Suprapubic skin (tissue), 4 donors: ENCODE data around the gene ZNF678. TPM values are rescaled to one million over a fixed set of nuclear protein-coding genes. Genes with fewer than 3 reads are reported as not detected.

Experiments used
- DNase-seq, 2 donors: peaks; one replicate each; pipeline ENCODE4 v3.0.0-alpha.2; 2019; ENCODE audit warnings: low spot score in 2 of 2
- H3K27ac ChIP-seq: fragments of 200-600 bp; sonication (generic); one replicate; pipeline ENCODE4 v1.5.1; 2019
- H3K27me3 ChIP-seq: fragments of 200-600 bp; sonication (generic); one replicate; pipeline ENCODE4 v1.5.1; 2019
- H3K36me3 ChIP-seq: fragments of 200-600 bp; sonication (generic); one replicate; pipeline ENCODE4 v1.5.1; 2019
- H3K4me1 ChIP-seq: fragments of 200-600 bp; sonication (generic); one replicate; pipeline ENCODE4 v1.5.1; 2019
- H3K4me3 ChIP-seq: fragments of 200-600 bp; sonication (generic); one replicate; pipeline ENCODE4 v1.5.1; 2019; ENCODE audit warnings: mild to moderate bottlenecking
- H3K9me3 ChIP-seq: fragments of 200-600 bp; sonication (generic); one replicate; pipeline ENCODE4 v1.5.1; 2019
- CTCF ChIP-seq, 2 donors: fragments of 200-600 bp in 1 of 2; fragments of 450-650 bp in 1 of 2; sonication (generic) in 1 of 2; IDR thresholded peaks; one replicate each; pipeline ENCODE4 v1.5.1; 2016 to 2019; ENCODE audit warnings: antibody characterized with exemption in 2 of 2, mild to moderate bottlenecking in 1 of 2, moderate library complexity in 1 of 2
- EP300 ChIP-seq: sonication (generic); formaldehyde crosslinking; IDR thresholded peaks from one replicate; pipeline ENCODE4 v1.6.1; 2017; ENCODE audit warnings: antibody characterized with exemption
- POLR2A ChIP-seq, 2 donors: fragments of 450-650 bp; IDR thresholded peaks; one replicate each; pipeline ENCODE4 v1.6.1; 2017; ENCODE audit warnings: antibody characterized with exemption in 2 of 2, mild to moderate bottlenecking in 2 of 2, moderate library complexity in 2 of 2
- POLR2AphosphoS5 ChIP-seq, 3 donors: sonication (generic); formaldehyde crosslinking; IDR thresholded peaks; one replicate each; pipeline ENCODE4 v1.6.1; 2017; ENCODE audit warnings: antibody characterized with exemption in 3 of 3
- WGBS: methylation state at CpG from one replicate; pipeline ENCODE4 v1.1.5; 2018; 5-methylcytosine and 5-hydroxymethylcytosine counted together
- total RNA-seq, 4 donors: library from RNA; depleted of rRNA; stranded (reverse); fragments of >200 nt; gene quantifications; one replicate each; pipeline ENCODE4 v1.1.0, GENCODE V29; 2016

The ZNF678 gene
- total RNA-seq, 4 donors from 2014 or later = 3.5 to 6.8 (median 5.3) TPM

- no peak for DNase-seq
- no peak overlapping the region for H3K27ac ChIP-seq
- TF ChIP-seq CTCF (IDR thresholded peaks at IDR 0.05) (no peak), POLR2AphosphoS5 (IDR thresholded peaks at IDR 0.05) (no peak), POLR2A (IDR thresholded peaks at IDR 0.05) (no peak), EP300 (no peak)
- no peaks in the 10 kb centered on the region for H3K27me3 ChIP-seq
- no peaks in the 10 kb centered on the region for H3K9me3 ChIP-seq
- H3K4me3 ChIP-seq = no peak overlapping the region
- no peaks in the 10 kb centered on the region for H3K36me3 ChIP-seq
- 90% methylated on average over 4 of the region's 5 CpGs for WGBS
- H3K4me1 ChIP-seq = peaks cover 16% of the 10 kb centered on the region
Measured at GRCh38 chr1:227540170-227541098, 22.9 kb upstream of the ZNF678 start.

- Histone ChIP-seq H3K27ac (no peak overlapping the region), H3K27me3 (no peaks in the 10 kb centered on the region), H3K36me3 (no peaks in the 10 kb centered on the region), H3K9me3 (no peaks in the 10 kb centered on the region), H3K4me1 (peaks cover 16% of the 10 kb centered on the region), H3K4me3 (no peak overlapping the region)
- TF ChIP-seq CTCF (IDR thresholded peaks at IDR 0.05) = no peak
- no peak for TF ChIP-seq POLR2A (IDR thresholded peaks at IDR 0.05)
- no peak for TF ChIP-seq EP300
- no peak for TF ChIP-seq POLR2AphosphoS5 (IDR thresholded peaks at IDR 0.05)
- 91% methylated on average over 5 of the region's 5 CpGs for WGBS
- DNase-seq = no peak
Measured at GRCh38 chr1:227541129-227541528, 22.2 kb upstream of the ZNF678 start.

- peak overlapping the region; percentile 84 for H3K4me3 ChIP-seq
- H3K27ac ChIP-seq = no peak overlapping the region
- H3K9me3 ChIP-seq = no peaks in the 10 kb centered on the region
- peak in 1 of 2 donors; percentile 67 for DNase-seq
- H3K36me3 ChIP-seq = no peaks in the 10 kb centered on the region
- 6% methylated on average over 22 of the region's 32 CpGs for WGBS
- TF ChIP-seq POLR2AphosphoS5 (IDR thresholded peaks at IDR 0.05) (no peak), EP300 (no peak), POLR2A (IDR thresholded peaks at IDR 0.05) (no peak), CTCF (IDR thresholded peaks at IDR 0.05) (no peak)
- no peaks in the 10 kb centered on the region for H3K27me3 ChIP-seq
- peaks cover 16% of the 10 kb centered on the region for H3K4me1 ChIP-seq
Measured at GRCh38 chr1:227541796-227542152, 21.6 kb upstream of the ZNF678 start.

- no peaks in the 10 kb centered on the region for H3K27me3 ChIP-seq
- WGBS = 10% methylated on average over 21 of the region's 84 CpGs
Measured at GRCh38 chr1:227542153-227543120, 20.9 kb upstream of the ZNF678 start.

More at GRCh38 chr1:227542153-227543120, 20.9 kb upstream of the ZNF678 start:
- H3K36me3 ChIP-seq = no peaks in the 10 kb centered on the region
- H3K27ac ChIP-seq = no peak overlapping the region
- H3K4me1 ChIP-seq = peaks cover 16% of the 10 kb centered on the region
- peak; percentile 88 to 90 for DNase-seq
- TF ChIP-seq CTCF (IDR thresholded peaks at IDR 0.05) (peak; percentile 80 to 99), EP300 (no peak)
- no peaks in the 10 kb centered on the region for H3K9me3 ChIP-seq
- H3K4me3 ChIP-seq = peak overlapping the region; percentile 84
